ENCODE measurements around the gene USP11. TPM values are rescaled to one million over a fixed set of nuclear protein-coding genes. Genes with fewer than 3 reads are reported as not detected.
"Not testable (repeated sequence)": the region's sequence is repeated elsewhere in the genome, so short reads cannot be mapped to it uniquely, and the experiment has no call there.

Gene USP11
- total and polyA plus RNA-seq, 2 of the 4 experiments (the other 2 are of a cell fraction): 33.5 to 59.7 TPM

DNA sequence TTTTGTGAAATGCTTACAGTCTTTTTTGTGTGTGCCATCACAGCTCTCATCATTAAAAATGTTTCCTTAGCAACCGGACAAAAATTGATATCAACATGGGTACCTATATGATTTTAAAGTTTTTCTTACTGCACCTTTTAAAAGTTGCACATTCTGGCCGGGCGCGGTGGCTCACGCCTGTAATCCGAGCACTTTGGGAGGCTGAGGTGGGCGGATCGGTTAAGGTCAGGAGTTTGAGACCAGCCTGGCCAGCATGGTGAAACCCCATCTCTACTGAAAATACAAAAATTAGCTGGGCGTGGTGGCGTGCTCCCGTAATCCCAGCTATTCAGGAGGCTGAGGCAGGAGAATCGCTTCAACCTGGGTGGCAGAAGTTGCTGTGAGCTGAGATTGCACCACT is 24.8 kb downstream of the USP11 start:
- H2BK15ac ChIP-seq (ENCODE audit: low read depth, low read length); H3K4me2 ChIP-seq (ENCODE audit: low read depth, low read length); H3K4me3 ChIP-seq (ENCODE audit: insufficient read depth, low read depth, low read length); H4K5ac ChIP-seq (ENCODE audit: low read depth, low read length); H3K4ac ChIP-seq (ENCODE audit: low read depth, low read length); H3K79me1 ChIP-seq (ENCODE audit: low read depth in 1 of 2, low read length in 2 of 2); H4K20me1 ChIP-seq (ENCODE audit: insufficient read depth, low read length); H3K9me1 ChIP-seq (ENCODE audit: insufficient read depth, low read length); DNase-seq; H3K27ac ChIP-seq (ENCODE audit: insufficient read depth, low read length); H2AFZ ChIP-seq (replicated peaks; ENCODE audit: low read length, poor library complexity); H3K4me1 ChIP-seq (ENCODE audit: control insufficient read depth, insufficient read depth, low read length); POLR2A ChIA-PET (ENCODE audit: unreplicated experiment); in situ Hi-C loops (cut with MboI; ENCODE audit: low sequenced_read_pairs); H3K23ac ChIP-seq (ENCODE audit: low read depth, low read length); dilution Hi-C loops (cut with HindIII; ENCODE audit: low sequenced_read_pairs, unreplicated experiment); H2BK120ac ChIP-seq (ENCODE audit: low read depth, low read length); H2BK5ac ChIP-seq (ENCODE audit: low read depth, low read length, poor library complexity, severe bottlenecking); H4K8ac ChIP-seq (ENCODE audit: low read depth in 2 of 2, low read length in 2 of 2); H3K14ac ChIP-seq (replicated peaks; ENCODE audit: low read depth, low read length); H4K91ac ChIP-seq (ENCODE audit: insufficient read depth, low read depth, low read length); intact Hi-C loops (cut with micrococcal nuclease); H3K9me3 ChIP-seq (ENCODE audit: control insufficient read depth, insufficient read depth, low read length); BruUV-seq (replicated peaks); H2AK9ac ChIP-seq (replicated peaks; ENCODE audit: low read depth, low read length, poor library complexity); H2AK5ac ChIP-seq (ENCODE audit: low read depth, low read length); H3K9ac ChIP-seq (ENCODE audit: low read depth, low read length); H2BK20ac ChIP-seq (ENCODE audit: low read depth, low read length); ATAC-seq (ENCODE audit: low read depth); CTCF ChIA-PET; H3K56ac ChIP-seq (ENCODE audit: extremely low read depth, insufficient read depth, low read length); H3K36me3 ChIP-seq (ENCODE audit: control insufficient read depth, insufficient read depth, low read length); H3K18ac ChIP-seq (ENCODE audit: low read depth, low read length): not testable (repeated sequence)
- peaks cover 15% of the 10 kb centered on the region for H3K27me3 ChIP-seq (ENCODE audit: control insufficient read depth, insufficient read depth, low read length)
- WGBS, 2 experiments (ENCODE audit: extremely low coverage in 2 of 2, insufficient read length in 1 of 2): no CpG with 5 or more reads among the region's 12 CpGs

Data from IMR-90 (cell line).